ENCODE measurements around the gene RGPD8.

DNA sequence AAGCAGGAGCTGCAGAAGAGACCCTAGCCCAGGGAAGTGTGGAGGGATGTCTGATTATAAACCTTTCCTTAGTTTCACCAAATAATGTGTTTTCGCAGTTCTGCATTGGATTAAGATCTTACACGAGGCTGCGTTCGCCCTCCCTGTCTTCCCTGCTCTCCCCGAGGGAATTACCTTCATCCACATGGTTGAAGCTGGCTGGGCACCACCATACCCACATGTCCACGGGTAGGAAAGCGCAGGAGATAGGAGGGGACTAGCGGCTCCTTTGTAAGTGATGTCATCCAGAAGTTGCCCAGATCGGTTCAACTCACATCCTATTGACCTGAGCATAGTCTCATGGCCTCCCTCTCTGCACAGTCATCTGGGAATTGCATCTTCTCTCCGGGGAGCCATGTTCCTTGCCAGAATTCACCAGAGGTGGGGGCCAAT lies 49.6 kb upstream of the RGPD8 start:
- TF ChIP-seq EZH2 (IDR thresholded peaks at IDR 0.05; ENCODE audit: borderline replicate concordance, control insufficient read depth, low read depth, low read length) (no peak), SREBF2 (IDR thresholded peaks at IDR 0.05; ENCODE audit: low read length) (no peak)
- TF ChIP-seq, protein P1, sequence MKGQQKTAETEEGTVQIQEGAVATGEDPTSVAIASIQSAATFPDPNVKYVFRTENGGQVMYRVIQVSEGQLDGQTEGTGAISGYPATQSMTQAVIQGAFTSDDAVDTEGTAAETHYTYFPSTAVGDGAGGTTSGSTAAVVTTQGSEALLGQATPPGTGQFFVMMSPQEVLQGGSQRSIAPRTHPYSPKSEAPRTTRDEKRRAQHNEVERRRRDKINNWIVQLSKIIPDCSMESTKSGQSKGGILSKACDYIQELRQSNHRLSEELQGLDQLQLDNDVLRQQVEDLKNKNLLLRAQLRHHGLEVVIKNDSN (IDR thresholded peaks at IDR 0.05; ENCODE audit: borderline replicate concordance, extremely low read length, insufficient read depth, low read depth, low read length) = no peak

All from GM12878 (cell line).